ENCODE measurements around the gene RSPH10B. TPM values are rescaled to one million over a fixed set of nuclear protein-coding genes. Genes with fewer than 3 reads are reported as not detected.
"Not testable (repeated sequence)": the region's sequence is repeated elsewhere in the genome, so short reads cannot be mapped to it uniquely, and the experiment has no call there.

RSPH10B gene
- total RNA-seq (2014; rRNA removed; shearing (Covaris generic)) = not detected in 2 replicates

- not testable (repeated sequence) for H3K27me3 ChIP-seq (ENCODE audit: control insufficient read depth, insufficient read depth, low read length); H3K4me3 ChIP-seq (ENCODE audit: insufficient read depth, low read depth, low read length); DNase-seq; H3K36me3 ChIP-seq (replicated peaks; ENCODE audit: control insufficient read depth, insufficient read depth, low read length)
These were observed at the start of gene RSPH10B for GRCh38 chr7:5970347-5970911. Gene RSPH10B, minus strand, starts transcription at chr7:5970689. Its CDS starts 3,573 bp downstream, at chr7:5967116.

DNA sequence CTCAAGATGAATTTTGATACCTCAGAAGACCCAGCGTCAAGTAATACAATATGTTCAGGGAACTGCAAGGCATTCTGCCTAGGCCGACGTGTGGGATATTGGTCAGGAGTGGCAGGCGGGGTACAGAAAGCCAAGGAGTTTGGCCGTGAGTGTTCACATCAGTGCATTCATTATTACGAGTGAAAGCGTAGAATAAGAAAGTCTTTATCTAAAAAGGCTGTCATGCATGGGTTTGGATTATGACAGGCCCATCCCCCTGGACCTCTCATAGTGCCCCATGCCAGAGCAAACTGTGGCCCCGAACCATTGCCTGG, 46.1 kb upstream of the RSPH10B start:
- DNase-seq = no peak
- Histone ChIP-seq H3K27me3 (ENCODE audit: control insufficient read depth, insufficient read depth, low read length) (no peaks in the 10 kb centered on the region), H3K4me3 (ENCODE audit: insufficient read depth, low read depth, low read length) (no peak overlapping the region), H3K36me3 (replicated peaks; ENCODE audit: control insufficient read depth, insufficient read depth, low read length) (peaks cover 29% of the 10 kb centered on the region)

GRCh38 chr7:6015917-6016652, 45.6 kb upstream of the RSPH10B start:
- Histone ChIP-seq H3K36me3 (replicated peaks; ENCODE audit: control insufficient read depth, insufficient read depth, low read length) (peaks cover 26% of the 10 kb centered on the region), H3K27me3 (ENCODE audit: control insufficient read depth, insufficient read depth, low read length) (no peaks in the 10 kb centered on the region), H3K4me3 (ENCODE audit: insufficient read depth, low read depth, low read length) (no peak overlapping the region)
- no peak for DNase-seq

GRCh38 chr7:6012355-6013104, 42.0 kb upstream of the RSPH10B start:
- peaks cover 20% of the 10 kb centered on the region for H3K36me3 ChIP-seq (replicated peaks; ENCODE audit: control insufficient read depth, insufficient read depth, low read length)
- H3K27me3 ChIP-seq (ENCODE audit: control insufficient read depth, insufficient read depth, low read length) = no peaks in the 10 kb centered on the region
- no peak for DNase-seq
- H3K4me3 ChIP-seq (ENCODE audit: insufficient read depth, low read depth, low read length) = no peak overlapping the region

DNA sequence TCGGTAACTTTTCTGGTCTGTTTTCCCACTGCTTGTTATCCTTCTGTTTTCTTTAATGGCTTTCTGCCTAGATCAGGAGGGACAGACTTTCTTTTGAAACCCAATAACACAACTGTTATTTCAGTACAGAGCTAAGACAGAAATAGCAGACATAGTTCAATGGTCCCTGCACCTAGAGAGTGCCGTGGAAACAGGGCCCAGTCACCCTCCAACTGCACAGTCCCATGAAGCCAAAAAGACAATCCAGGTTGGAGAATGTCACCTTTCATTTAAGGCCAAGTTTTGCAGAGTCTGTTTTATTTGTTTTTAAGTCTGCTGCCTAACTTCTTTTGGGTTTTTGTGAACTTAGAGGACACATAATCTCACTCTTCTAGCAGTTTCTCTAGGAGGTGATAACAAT, 41.1 kb upstream of the RSPH10B start:
- H3K4me3 ChIP-seq (ENCODE audit: insufficient read depth, low read depth, low read length) = no peak overlapping the region
- no peaks in the 10 kb centered on the region for H3K27me3 ChIP-seq (ENCODE audit: control insufficient read depth, insufficient read depth, low read length)
- peaks cover 15% of the 10 kb centered on the region for H3K36me3 ChIP-seq (replicated peaks; ENCODE audit: control insufficient read depth, insufficient read depth, low read length)
- DNase-seq = no peak

- not testable (repeated sequence) for H3K4me3 ChIP-seq (ENCODE audit: insufficient read depth, low read depth, low read length); H3K27me3 ChIP-seq (ENCODE audit: control insufficient read depth, insufficient read depth, low read length); H3K36me3 ChIP-seq (replicated peaks; ENCODE audit: control insufficient read depth, insufficient read depth, low read length); DNase-seq
These were observed 39.9 kb upstream of the RSPH10B start for GRCh38 chr7:6010370-6010769.

DNA sequence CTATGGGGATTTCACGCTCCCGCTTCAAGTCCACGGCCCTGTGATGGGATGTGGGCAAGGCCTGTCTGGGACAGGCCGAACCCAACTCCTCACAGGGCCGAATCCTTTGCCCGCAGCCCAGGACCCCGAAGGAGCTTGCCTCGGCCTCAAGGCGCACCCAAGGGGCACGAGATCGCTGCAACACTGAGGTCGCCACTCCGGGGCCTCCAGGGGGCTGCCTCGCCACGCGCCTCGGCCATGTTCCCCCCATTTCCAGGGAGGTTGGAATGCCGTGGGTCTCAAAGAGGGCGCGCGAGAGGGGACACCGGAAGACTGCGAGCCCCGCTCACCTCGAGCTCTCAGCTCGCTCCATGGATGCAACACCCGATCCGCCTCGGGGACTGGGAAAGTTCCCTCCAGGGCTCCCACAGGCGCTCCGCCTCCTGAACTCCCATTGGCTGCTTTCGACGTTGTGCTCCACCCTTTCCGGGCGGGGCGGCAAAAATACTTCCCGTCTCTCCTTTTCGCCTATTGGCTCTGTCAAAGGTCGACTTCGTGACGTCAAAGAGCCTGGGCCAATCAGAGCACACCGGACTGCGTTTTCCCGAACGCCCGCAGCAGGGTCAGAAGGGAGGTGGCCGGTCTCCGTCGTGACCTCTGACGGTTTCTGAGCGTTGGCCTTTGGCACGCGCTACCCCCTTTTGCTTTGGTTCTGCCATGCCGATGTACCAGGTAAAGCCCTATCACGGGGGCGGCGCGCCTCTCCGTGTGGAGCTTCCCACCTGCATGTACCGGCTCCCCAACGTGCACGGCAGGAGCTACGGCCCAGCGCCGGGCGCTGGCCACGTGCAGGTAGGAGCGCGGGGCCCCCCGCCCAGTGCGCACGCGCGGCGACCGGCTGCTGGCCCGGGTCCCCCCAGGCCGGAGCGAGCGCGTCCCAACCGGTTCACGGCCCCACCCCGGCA, 38.5 kb upstream of the RSPH10B start, which contains the start of the genes AIMP2 and PMS2:
Gene AIMP2 (plus strand): TSS at position 605 of the 944 bp plus-strand sequence. CDS start 92 bp downstream, at position 697.
Gene PMS2 (minus strand): TSS at position 382 of the 944 bp plus-strand sequence. CDS start 30 bp downstream, at position 352.
- H3K4me3 ChIP-seq (ENCODE audit: insufficient read depth, low read depth, low read length) = peak within 1 kb of the TSS; percentile 87
- peak; percentile 98 for DNase-seq
- H3K27me3 ChIP-seq (ENCODE audit: control insufficient read depth, insufficient read depth, low read length) = no peaks in the 10 kb centered on the region
- H3K36me3 ChIP-seq (replicated peaks; ENCODE audit: control insufficient read depth, insufficient read depth, low read length) = peaks cover 1% of the 10 kb centered on the region

DNA sequence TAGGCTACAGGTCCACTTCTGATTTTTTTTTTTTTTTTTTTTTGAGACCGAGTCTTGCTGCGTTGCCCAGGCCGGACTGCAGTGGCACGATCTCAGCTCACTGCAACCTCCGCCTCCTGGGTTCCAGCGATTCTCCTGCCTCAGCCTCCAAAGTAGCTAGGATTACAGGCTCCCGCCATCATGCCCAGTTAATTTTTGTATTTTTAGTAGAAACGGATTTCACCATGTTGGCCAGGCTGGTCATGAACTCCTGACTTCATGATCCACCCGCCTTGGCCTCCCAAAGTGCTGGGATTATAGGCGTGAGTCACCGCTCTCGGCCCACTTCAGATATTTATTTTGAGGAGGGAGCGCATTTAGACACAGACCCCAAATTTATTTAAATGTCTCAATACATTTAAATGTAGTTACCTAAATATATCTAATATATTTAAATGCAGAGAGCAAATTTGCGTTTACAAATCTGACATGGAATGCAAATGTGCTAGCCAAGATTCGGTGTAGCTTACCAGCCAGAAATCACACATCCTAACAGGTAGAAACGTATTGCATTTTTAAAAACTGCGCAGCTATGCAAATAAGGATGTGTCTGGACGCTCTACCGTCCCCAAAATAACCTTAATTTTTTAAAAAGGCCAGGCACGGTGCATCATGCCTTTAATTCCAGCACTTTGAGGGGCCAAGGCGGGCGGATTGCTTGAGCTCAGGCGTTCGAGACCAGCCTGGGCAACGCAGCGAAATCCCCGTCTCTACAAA, 37.5 kb upstream of the RSPH10B start:
- H3K36me3 ChIP-seq (replicated peaks; ENCODE audit: control insufficient read depth, insufficient read depth, low read length); DNase-seq; H3K27me3 ChIP-seq (ENCODE audit: control insufficient read depth, insufficient read depth, low read length): not testable (repeated sequence)
- peak overlapping the region; percentile 87 for H3K4me3 ChIP-seq (ENCODE audit: insufficient read depth, low read depth, low read length)

- Histone ChIP-seq H3K4me3 (ENCODE audit: insufficient read depth, low read depth, low read length) (no peak overlapping the region), H3K36me3 (replicated peaks; ENCODE audit: control insufficient read depth, insufficient read depth, low read length) (peaks cover 2% of the 10 kb centered on the region), H3K27me3 (ENCODE audit: control insufficient read depth, insufficient read depth, low read length) (no peaks in the 10 kb centered on the region)
- no peak for DNase-seq
These were observed 36.9 kb upstream of the RSPH10B start for GRCh38 chr7:6007386-6007785.

GRCh38 chr7:5997210-5997808, 26.8 kb upstream of the RSPH10B start:
- Histone ChIP-seq H3K27me3 (ENCODE audit: control insufficient read depth, insufficient read depth, low read length) (no peaks in the 10 kb centered on the region), H3K36me3 (replicated peaks; ENCODE audit: control insufficient read depth, insufficient read depth, low read length) (peaks cover 6% of the 10 kb centered on the region), H3K4me3 (ENCODE audit: insufficient read depth, low read depth, low read length) (no peak overlapping the region)
- peak; percentile 41 for DNase-seq

- not testable (repeated sequence) for H3K4me3 ChIP-seq (ENCODE audit: insufficient read depth, low read depth, low read length); H3K27me3 ChIP-seq (ENCODE audit: control insufficient read depth, insufficient read depth, low read length); H3K36me3 ChIP-seq (replicated peaks; ENCODE audit: control insufficient read depth, insufficient read depth, low read length); DNase-seq
These were observed 16.6 kb upstream of the RSPH10B start for GRCh38 chr7:5987061-5987460.

DNA sequence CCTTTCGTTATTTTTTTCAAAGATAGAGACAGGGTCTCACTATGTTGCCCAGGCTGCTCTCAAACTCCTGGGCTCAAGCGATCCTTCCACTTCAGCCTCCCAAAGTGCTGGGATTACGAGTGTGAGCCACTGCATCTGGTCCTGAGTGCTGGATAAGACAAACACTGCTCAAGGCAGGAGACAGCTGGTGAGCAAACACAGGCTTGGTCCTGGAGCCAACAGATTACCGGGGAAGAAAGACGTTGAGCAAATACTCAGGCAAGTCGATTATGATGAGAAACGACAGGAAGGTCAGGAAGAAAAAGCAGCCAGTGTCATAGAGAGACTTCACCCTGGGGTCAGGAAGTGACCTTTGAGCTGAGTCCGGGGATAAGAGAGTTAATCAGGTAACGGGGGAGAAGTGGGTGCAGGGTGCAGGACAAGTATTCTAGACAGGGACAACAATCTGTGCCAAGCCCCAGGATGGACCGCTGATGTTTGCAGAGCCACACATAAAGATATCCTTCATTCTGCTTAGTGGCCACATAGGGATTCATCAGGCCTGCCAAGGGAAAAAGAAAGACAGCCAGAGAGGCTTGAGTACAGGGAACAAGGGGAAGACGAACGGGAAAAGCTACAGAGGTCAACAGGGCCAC, 9.3 kb upstream of the RSPH10B start:
- H3K27me3 ChIP-seq (ENCODE audit: control insufficient read depth, insufficient read depth, low read length); DNase-seq; H3K36me3 ChIP-seq (replicated peaks; ENCODE audit: control insufficient read depth, insufficient read depth, low read length); H3K4me3 ChIP-seq (ENCODE audit: insufficient read depth, low read depth, low read length): not testable (repeated sequence)

DNA sequence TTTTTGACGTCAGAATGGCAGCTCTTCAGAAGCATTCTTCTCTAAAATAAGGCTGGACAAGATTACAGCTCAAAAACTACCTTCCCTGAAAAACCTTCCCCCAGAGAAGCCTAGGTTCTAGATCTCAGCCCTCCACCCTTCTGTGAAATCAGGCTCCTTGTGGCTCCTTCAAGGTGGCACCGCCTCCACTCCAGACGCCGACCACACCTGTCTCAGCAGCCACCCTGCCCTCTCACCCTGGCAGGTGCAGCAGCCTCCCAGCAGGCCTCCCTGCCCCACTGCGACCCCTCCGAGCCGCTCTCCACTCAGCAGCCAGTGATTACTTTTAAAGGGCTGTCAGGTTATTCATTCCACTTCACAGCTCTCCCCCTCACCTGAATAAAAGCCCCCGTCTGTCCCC, 3.1 kb upstream of the RSPH10B start:
- not testable (repeated sequence) for H3K27me3 ChIP-seq (ENCODE audit: control insufficient read depth, insufficient read depth, low read length); H3K4me3 ChIP-seq (ENCODE audit: insufficient read depth, low read depth, low read length); H3K36me3 ChIP-seq (replicated peaks; ENCODE audit: control insufficient read depth, insufficient read depth, low read length); DNase-seq

All from H7 (cell line).